Erythroblast (primary cell): Measurements from ENCODE around the gene CASP3.
"Not testable (repeated sequence)": the region's sequence is repeated elsewhere in the genome, so short reads cannot be mapped to it uniquely, and the experiment has no call there.

ENCODE experiments used
- DNase-seq, 2 experiments: peaks; one replicate each; lab custom pipeline; 2025; lab: John Stamatoyannopoulos, UW
- GATA1 ChIP-seq: IDR thresholded peaks from 2 replicates; pipeline ENCODE4 v1.6.1; 2011; ENCODE audit warnings: low read depth, mild to moderate bottlenecking, control low read depth, low read length, moderate library complexity
- POLR2A ChIP-seq: IDR thresholded peaks from 2 replicates; pipeline ENCODE4 v1.6.1; 2011; ENCODE audit warnings: mild to moderate bottlenecking, low read length

The CASP3 gene

DNA sequence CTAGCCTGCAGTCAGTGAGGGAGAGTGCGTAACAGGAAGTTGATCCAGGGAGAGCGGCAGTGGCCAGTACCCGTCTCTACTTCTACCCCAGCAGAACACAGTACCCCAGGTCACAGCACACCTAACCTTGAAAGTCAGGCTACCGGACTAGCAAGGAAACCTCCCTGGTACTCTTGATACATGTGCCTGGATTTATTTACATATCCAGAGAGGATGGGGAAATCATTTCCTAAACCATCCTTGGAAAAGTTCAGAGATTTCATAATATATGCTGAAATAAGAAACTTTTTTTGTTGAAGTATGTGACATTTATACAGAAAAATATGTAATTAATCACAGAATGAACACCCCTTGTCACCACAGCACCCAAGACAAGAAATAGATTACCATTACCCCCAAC, 24.8 kb upstream of the CASP3 start:
- no peak for TF ChIP-seq GATA1
- TF ChIP-seq POLR2A: no peak
- DNase-seq: no peak

DNA sequence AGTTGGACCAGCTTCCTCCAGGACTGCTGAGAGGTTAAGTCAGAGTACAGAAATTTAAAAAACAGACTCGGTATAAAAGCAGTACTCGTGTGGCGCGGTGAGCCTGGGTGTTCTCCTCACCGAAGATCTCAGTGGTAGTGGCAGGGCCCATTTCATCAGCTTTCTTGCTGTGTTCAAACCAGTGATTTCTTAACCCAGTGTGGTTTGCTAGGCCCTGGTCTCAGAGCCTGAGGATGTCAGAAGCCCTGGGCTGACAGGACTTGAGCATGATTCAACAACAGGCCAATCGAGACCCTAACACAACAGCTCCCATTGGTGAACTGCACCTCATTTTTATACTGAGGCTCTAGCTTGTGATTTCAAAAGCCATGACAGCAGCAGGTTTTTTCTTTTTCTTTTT, 23.5 kb upstream of the CASP3 start:
- DNase-seq: no peak
- TF ChIP-seq POLR2A: no peak
- TF ChIP-seq GATA1: no peak

DNA sequence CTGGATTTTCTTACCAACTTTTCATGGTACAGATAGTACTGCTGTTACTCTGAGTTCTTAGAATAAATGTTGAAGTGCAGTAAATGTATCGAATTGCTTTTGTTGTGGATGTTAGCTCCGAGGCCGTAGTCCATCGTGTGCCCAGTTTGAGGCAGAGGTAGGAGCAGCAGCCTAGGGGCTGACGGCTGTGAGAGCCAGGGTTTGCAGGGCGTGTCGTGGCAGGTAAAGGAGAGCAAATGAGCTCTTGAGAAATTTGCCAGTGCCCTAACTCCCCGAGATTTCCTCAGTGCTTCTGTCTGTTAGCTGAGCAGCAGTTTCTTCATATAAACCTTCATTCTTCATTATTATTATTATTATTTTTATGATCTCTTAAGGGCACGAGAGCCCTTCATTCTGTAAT, 21.9 kb upstream of the CASP3 start:
- no peak for DNase-seq
- TF ChIP-seq GATA1: no peak
- no peak for TF ChIP-seq POLR2A

DNA sequence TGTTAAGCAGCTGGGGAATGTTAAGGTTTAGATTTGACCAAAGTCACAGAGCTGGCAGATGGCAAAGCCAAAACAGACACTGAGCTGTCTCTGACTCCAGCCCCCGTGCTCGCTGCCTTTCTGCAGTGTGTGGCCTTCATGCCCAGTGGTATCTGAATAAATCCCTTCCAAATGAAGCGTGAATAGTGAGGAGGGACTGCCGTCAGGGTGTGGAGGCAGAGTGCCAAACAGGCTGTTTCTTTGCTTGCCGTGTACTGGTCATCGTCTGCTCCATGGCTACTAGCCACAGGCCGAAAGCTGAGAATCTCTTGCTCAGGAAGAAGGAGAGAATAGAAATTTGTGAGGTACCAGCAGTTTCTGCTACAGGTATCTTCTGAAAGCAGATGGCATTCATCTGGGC, 20.0 kb upstream of the CASP3 start:
- TF ChIP-seq POLR2A (no peak), GATA1 (no peak)
- DNase-seq: no peak

DNA sequence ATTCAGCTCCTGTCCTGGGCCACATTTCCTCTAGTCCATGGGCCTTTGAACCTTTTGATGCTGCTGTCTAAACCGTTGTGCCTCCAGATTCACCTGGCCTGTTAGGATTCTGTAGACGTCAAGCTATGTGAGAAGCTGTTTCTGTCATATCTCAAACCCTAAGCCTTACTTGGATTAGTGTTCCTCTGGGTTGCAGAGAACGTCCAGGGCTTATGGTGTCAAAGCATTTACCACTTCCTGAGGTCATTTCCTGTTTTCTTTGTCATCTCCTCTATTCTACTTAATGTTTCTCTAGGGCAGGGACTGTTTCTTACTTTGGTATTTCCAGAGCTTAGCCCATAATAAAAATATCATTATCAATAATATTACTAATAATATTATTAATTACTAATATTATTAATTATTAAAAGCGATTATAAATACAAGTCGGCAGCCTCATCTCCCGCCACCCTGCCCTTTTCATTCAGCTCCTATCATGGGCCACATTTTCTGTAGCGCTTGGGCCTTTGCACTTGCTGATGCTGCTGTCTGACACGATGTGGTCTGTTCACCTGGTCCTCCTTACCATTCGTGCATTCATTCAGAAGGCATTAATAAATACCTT, 19.4 kb upstream of the CASP3 start:
- no peak for DNase-seq
- TF ChIP-seq POLR2A (no peak), GATA1 (no peak)

DNA sequence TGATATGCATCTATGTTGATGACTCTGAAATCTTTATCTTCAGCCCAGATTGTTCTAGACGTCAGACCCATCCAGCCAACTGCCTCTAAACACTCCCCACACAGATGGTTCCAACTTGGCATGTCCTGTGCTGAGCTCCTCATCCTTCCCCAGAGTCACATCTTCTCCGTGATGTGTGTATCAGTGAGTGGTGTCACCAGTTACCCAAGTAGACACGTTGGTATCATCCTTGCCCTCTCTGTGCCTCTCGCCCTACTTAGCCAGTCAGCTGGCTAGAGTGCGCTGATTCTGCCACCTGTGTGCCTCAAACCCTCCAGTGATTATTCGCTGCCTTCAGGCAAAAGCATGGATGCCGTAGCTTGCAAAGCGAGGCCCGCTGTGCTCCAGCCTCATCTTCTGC, 18.8 kb upstream of the CASP3 start:
- no peak for DNase-seq
- TF ChIP-seq POLR2A: no peak
- TF ChIP-seq GATA1: no peak

DNA sequence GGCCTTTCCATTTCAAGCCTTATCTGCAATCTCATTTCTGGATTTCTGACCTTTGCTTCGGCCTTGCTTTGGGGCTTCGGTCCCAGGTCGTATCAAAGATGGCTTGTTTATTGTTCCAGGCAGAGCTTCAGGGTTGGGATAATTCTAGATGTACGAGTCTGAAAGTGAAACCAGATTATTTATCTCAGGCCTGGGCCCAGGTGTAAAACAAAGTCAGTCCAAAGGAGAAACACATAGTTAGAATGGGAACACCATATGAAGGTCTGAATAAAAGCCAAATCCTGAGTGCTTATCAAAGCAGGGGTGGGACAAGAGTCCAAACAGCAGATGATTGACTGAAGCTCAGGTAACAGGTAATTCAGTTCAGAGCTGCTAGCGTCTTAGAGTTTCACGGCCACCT, 17.4 kb upstream of the CASP3 start:
- no peak for DNase-seq
- TF ChIP-seq POLR2A: no peak
- no peak for TF ChIP-seq GATA1

DNA sequence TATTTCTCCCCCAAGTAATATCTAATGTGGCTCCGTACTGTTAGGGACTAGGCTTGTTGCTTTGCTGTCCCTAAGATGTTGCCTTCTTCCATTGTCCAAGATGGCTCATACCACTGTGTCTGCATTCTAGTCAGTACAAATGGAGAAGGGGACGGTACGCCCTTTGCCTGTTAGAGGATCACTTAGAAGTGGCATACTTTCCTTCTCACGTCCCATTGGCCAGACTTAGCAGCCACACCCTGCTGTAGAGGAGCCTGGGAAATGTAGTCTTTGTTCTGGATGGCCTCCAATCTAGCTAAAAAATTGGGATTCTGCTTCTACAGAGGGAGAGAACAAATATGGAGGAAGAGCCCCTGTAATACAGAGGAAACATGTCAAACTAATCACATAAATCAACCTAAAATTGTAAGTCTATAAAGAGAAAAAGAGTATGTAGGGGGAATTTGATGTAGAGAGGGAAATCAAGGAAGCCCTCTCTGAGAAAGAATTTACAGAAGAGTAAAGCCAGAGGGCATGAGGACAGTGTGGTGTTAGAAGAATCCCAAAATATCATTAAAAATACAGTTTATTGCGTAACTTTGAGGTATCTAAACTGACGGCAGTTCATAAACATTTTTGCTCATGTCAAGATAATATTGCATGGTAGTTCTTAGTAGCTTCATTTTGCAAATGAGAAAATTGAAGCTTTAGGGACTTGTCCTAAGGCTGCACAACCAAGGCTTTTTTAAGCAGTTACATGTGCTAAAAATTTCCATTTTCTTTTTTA, 15.4 kb upstream of the CASP3 start:
- peak; percentile 49 to 57 for DNase-seq

DNA sequence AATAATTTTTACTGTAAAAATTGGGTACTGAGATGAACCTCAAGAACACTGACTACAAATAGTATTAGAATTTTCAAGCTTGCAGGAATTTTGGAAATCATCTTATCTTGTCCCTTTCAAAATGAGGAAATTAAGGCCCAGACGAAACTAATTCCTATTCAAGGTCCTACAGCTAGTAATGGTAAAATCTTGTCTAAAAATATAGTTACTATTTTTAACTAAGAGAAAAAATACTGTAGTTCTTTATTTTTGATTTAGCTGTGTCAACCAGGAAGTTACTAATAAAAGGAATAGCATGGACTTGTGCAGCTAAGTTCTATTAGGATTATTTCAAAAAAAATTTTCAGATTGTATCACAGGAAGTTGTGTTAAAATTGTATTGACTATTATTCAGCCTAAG, 13.0 kb upstream of the CASP3 start:
- TF ChIP-seq GATA1: no peak
- TF ChIP-seq POLR2A: no peak
- DNase-seq: no peak

More for the DNA sequence above, 15.4 kb upstream of the CASP3 start:
- TF ChIP-seq GATA1 (no peak), POLR2A (no peak)

DNA sequence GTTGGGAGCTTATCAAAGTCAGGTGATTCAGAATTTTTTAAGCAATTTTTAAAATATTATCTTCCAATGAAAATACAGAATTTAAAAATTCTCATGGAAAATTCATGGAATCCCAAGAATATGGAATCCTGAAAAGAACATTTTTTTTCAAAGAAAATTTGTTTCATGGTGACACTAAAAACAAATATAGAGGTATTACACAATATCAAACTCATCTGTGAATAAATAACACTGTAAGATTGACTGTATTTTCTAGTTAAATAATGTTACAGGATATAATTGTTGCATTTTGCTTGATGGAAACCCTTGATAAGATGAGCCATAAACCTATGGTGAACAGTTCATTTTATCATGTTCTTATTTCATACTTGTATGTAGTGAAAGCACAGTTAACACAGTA, 11.7 kb upstream of the CASP3 start:
- TF ChIP-seq POLR2A: no peak
- no peak for TF ChIP-seq GATA1

DNA sequence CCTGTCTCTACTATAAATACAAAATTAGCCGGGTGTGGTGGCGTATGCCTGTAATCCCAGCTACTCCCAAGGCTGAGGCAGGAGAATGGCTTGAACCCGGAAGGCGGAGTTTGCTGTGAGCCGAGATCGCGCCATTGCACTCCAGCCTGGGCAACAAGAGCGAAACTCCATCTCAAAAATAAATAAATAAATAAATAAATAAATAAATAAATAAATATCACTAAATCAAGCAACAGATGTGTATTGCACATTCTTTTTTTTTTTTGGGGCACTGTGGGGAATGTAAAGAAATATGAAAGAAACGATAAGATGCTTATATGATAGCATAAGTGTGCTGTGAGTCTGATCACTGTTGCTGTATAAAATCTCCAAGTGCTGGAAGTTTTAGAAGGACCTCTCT, 8.6 kb upstream of the CASP3 start:
- not testable (repeated sequence) for DNase-seq

More for the DNA sequence above, 11.7 kb upstream of the CASP3 start:
- no peak for DNase-seq

DNA sequence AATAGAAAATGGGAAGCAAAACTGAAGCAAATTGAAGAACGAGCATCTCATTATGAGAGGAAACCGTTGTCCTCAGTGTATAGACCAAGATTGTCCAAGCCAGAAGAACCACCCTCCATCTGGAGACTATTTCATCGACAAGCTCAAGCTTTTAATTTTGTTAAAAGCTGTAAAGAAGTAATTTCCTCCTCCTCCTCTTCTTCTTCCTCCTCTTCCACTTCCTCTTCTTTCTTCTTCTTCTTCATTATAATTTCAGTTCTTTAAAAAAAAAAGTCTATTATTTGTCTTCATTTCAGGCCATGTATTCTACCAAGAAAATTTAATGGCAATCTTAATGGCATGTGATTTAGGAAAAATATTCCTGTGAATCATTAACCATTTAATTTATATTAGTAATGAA, 7.9 kb upstream of the CASP3 start:
- DNase-seq: no peak
- TF ChIP-seq GATA1: no peak
- TF ChIP-seq POLR2A: no peak

DNA sequence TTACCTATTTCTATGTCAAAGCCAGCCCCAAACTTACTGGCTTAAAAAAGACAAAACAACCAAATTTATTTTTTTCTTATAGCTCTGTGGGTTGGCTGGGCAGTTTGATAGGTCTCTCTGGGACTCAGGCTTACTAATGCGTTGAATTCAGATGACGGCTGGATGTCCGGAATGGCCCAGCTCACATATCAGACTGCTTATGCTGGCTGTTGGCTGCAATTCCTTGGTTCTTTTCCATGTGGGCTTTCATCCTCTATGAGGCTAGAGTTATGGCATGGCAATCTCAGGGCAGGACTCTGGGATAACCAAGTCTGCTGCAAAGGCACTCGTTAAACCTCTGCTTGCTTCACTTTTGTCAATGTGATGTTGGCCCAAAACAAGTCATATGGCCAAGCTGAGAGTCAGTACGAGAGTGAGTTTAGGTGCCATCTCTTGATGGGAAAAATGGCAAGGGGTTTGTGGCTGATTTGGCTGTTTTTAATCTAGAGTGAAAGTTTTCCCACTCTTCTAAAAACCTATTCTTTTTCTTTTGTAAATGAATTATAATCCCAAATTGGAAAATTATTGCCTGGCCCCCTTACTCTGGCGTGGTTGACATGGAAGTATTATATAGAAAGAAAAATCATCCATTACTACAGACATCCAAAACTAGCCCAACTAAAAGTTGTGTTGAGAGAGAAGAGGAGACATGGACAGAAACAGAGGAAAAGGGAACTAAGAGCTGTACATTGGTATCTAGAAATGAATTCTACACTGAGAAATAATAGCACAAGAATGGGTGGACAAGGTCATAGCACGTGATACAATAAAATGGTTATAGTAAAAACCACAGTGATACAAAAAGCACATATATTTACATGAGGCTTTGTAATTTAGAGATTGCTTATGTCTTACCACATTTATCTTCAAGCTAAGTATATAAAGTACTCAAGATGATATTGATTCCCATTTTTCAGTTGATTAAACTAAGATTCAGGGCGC, 6.9 kb upstream of the CASP3 start:
- DNase-seq: no peak
- TF ChIP-seq GATA1 (no peak), POLR2A (no peak)

DNA sequence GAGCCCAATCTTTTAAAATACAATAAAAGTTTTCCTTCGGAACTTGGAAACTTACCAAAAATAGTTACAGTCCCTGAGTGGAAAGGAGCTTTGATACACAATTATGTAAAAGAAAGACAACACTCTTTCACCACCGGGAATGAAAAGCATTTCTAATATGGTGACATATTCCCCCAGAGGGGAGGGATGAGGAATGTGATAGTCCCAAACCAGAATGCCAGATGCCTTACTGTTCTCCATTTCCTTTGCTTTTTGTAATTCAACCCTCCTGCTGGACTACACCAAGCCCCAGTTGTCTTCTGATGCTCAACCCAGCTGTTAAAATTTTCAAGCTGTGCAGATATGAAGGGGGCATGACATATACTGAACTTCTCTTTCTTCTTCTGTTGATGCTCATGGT, 4.4 kb upstream of the CASP3 start:
- no peak for TF ChIP-seq POLR2A
- no peak for TF ChIP-seq GATA1
- DNase-seq: no peak

DNA sequence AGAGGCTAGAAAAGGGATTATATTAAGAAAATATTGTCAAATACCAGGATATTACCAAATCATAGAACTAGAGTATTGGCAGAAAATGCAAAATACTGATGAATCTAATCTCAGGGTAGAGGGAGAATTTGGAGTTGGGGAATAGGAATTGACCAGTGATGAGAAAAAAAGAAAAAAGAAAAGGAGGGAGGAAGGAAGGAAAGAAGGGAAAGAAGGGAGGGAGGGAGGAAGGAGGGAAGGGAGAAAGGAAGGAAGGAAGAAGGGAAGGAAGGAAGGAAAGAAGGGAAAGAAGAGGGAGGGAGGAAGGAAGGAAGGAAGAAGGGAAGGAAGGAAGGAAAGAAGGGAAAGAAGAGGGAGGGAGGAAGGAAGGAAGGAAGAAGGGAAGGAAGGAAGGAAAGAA, 3.4 kb upstream of the CASP3 start:
- DNase-seq: not testable (repeated sequence)
